ENCODE results near the gene ZNF385B.

DNA sequence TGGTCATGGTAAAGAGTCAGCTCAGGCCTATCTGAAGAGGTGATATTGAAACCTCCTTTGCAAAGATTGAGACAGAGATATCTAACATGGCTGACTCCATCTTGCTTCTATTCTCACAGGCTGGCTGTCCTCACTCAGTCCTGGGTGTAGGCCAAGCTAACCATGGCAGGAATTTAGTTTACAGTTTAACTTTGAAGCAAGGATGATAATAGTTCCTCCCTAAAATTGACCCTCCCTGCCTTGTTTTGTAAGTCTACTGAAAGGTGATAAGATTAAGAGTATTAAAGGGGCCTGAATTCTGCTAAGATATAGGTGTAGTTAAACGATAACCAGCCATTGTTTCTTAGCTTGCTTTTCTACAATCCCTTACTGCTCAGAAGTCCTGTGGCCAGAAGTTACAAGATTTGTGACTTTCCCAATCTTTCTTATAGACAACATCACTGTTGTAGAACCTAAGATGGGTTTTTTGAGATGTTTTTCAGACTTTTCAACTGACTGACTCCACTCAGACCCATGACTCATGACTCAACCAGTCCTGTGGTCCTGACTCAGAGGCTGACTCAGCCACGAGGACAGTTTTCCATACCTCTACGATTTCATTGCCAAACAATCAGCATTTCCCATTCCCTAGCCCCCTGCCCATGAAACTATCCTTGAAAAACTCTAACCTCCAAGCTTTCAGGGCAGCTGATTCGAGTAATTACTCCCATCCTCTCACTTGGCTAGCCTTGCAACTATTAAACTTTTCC is 401.1 kb downstream of the ZNF385B start:
- TF ChIP-seq CTCF (IDR thresholded peaks at IDR 0.05; ENCODE audit: low read depth, low read length, missing input control) (no peak), ZBTB33 (IDR thresholded peaks at IDR 0.05) (no peak), RAD21 (IDR thresholded peaks at IDR 0.05) (no peak), FOXA1 (IDR thresholded peaks at IDR 0.05) (no peak), REST (IDR thresholded peaks at IDR 0.05) (no peak), RXRA (IDR thresholded peaks at IDR 0.05) (no peak), SP1 (IDR thresholded peaks at IDR 0.05) (no peak), MAX (IDR thresholded peaks at IDR 0.05) (no peak), TAF1 (conservative IDR thresholded peaks at IDR 0.05) (no peak)
- TF ChIP-seq, protein P1, sequence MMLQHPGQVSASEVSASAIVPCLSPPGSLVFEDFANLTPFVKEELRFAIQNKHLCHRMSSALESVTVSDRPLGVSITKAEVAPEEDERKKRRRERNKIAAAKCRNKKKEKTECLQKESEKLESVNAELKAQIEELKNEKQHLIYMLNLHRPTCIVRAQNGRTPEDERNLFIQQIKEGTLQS (IDR thresholded peaks at IDR 0.05), result no peak
